GM12878 (cell line): ENCODE data around the gene CHRNA5. TPM values are rescaled to one million over a fixed set of nuclear protein-coding genes. Genes with fewer than 3 reads are reported as not detected.

Experiments
- ATAC-seq: fragments of 200-7000 bp; cut with Tn5 transposase; 3 replicates; pipeline ENCODE4 v1.9.1; 2020; ENCODE audit warnings: mild to moderate bottlenecking, moderate library complexity
- BruUV-seq: library from RNA; stranded (reverse); fragments of 400-500 nt; replicated peaks from 2 replicates; lab custom pipeline; 2021; lab: Mats Ljungman, UMichigan
- CTCF ChIA-PET: fragments of 300-600 bp; sonication (Branson Sonifier 250); formaldehyde crosslinking; extraction: SDS; loops from one replicate; lab custom pipeline; 2021; ENCODE audit warnings: inconsistent platforms; lab: Yijun Ruan, JAX
- POLR2A ChIA-PET: fragments of 350-600 bp; formaldehyde crosslinking; extraction: SDS; loops from one replicate; lab custom pipeline; 2021; ENCODE audit warnings: inconsistent platforms; lab: Charles Lee
- RAD21 ChIA-PET: fragments of 300-600 bp; sonication (Branson Sonifier 250); formaldehyde crosslinking; loops from one replicate; lab custom pipeline; 2023; ENCODE audit warnings: antibody characterized with exemption; ENCODE audit not compliant: unreplicated experiment; lab: Charles Lee
- SMC1A ChIA-PET: fragments of 300-600 bp; sonication (Branson Sonifier 250); formaldehyde crosslinking; loops from one replicate; lab custom pipeline; 2023; ENCODE audit not compliant: unreplicated experiment, uncharacterized antibody; lab: Charles Lee
- DNase-seq: peaks from one replicate; pipeline ENCODE4 v3.0.0-alpha.2; 2011; ENCODE audit warnings: low read depth, low spot score
- FAIRE-seq: peaks from 3 replicates; lab custom pipeline; 2011; peaks lifted over from hg19 to GRCh38; lab: Jason Lieb, UNC
- H2AFZ ChIP-seq: 2 replicates; pipeline ENCODE4 v1.6.0; 2011; ENCODE audit warnings: low read depth, low read length, control low read depth; ENCODE audit not compliant: control insufficient read depth
- H3K27ac ChIP-seq: 2 replicates; pipeline ENCODE4 v1.5.1; 2011; ENCODE audit warnings: control low read depth; ENCODE audit not compliant: control insufficient read depth, insufficient read depth
- H3K27me3 ChIP-seq, 2 experiments: replicated peaks in 1 of 2; 2 replicates each; pipeline versions ENCODE4 v1.6.0 to v1.6.1; 2011; ENCODE audit warnings: low read length in 1 of 2; ENCODE audit not compliant: control insufficient read depth in 2 of 2, insufficient read depth in 2 of 2
- H3K36me3 ChIP-seq, 2 experiments: 2 replicates each; pipeline ENCODE4 v1.5.1; 2011; ENCODE audit warnings: low read length in 1 of 2; ENCODE audit not compliant: control insufficient read depth in 2 of 2, insufficient read depth in 2 of 2
- H3K4me1 ChIP-seq: 2 replicates; pipeline ENCODE4 v1.6.1; 2011; ENCODE audit warnings: mild to moderate bottlenecking, low read length, moderate library complexity, mixed read lengths; ENCODE audit not compliant: control insufficient read depth, insufficient read depth
- H3K4me2 ChIP-seq: 2 replicates; pipeline ENCODE4 v1.6.0; 2011; ENCODE audit warnings: control low read depth; ENCODE audit not compliant: control insufficient read depth, insufficient read depth
- H3K4me3 ChIP-seq: fragments of 200-600 bp; sonication (generic); 2 replicates; pipeline ENCODE4 v1.5.1; 2016
- H3K79me2 ChIP-seq: 2 replicates; pipeline ENCODE4 v1.6.0; 2011; ENCODE audit warnings: low read length; ENCODE audit not compliant: control insufficient read depth, insufficient read depth
- H3K9ac ChIP-seq: 2 replicates; pipeline ENCODE4 v1.8.0; 2011; ENCODE audit warnings: low read length, control low read depth, mixed read lengths; ENCODE audit not compliant: control insufficient read depth, insufficient read depth
- H3K9me3 ChIP-seq: replicated peaks from 3 replicates; pipeline ENCODE4 v1.5.1; 2011; ENCODE audit warnings: mild to moderate bottlenecking, low read length; ENCODE audit not compliant: control insufficient read depth, insufficient read depth
- H4K20me1 ChIP-seq: 2 replicates; pipeline ENCODE4 v1.6.0; 2011; ENCODE audit not compliant: control insufficient read depth, insufficient read depth
- CHD4 ChIP-seq: fragments of 200-600 bp; sonication (generic); IDR thresholded peaks from 2 replicates; pipeline ENCODE4 v1.6.1; 2016; ENCODE audit warnings: mild to moderate bottlenecking
- ELK1 ChIP-seq: IDR thresholded peaks from 2 replicates; pipeline ENCODE4 v1.6.1; 2012; ENCODE audit warnings: low read depth, low read length, improper control_type of control experiment
- ESRRA ChIP-seq: IDR thresholded peaks from 2 replicates; pipeline ENCODE4 v1.6.1; 2012; ENCODE audit warnings: mild to moderate bottlenecking, low read length, improper control_type of control experiment
- EZH2 ChIP-seq: IDR thresholded peaks from 2 replicates; pipeline ENCODE4 v1.6.1; 2012; ENCODE audit warnings: low read depth, mild to moderate bottlenecking, control low read depth, inconsistent platforms, low read length, borderline replicate concordance; ENCODE audit not compliant: control insufficient read depth
- HCFC1 ChIP-seq: fragments of 150-350 bp; IDR thresholded peaks from 2 replicates; pipeline ENCODE4 v1.6.1; 2014; ENCODE audit warnings: low read length
- HDAC2 ChIP-seq: fragments of 200-600 bp; sonication (generic); IDR thresholded peaks from 2 replicates; pipeline ENCODE4 v1.6.1; 2017
- HDGF ChIP-seq: fragments of 450-650 bp; IDR thresholded peaks from 2 replicates; pipeline ENCODE4 v1.6.1; 2016; ENCODE audit warnings: antibody characterized with exemption
- NFYA ChIP-seq: IDR thresholded peaks from 2 replicates; pipeline ENCODE4 v1.6.1; 2011; ENCODE audit warnings: low read depth, mild to moderate bottlenecking, low read length, improper control_type of control experiment, borderline replicate concordance
- PKNOX1 ChIP-seq: fragments of 450-650 bp; IDR thresholded peaks from 2 replicates; pipeline ENCODE4 v1.6.1; 2016; ENCODE audit warnings: mild to moderate bottlenecking
- SRF ChIP-seq, 2 experiments: IDR thresholded peaks; 2 replicates each; pipeline ENCODE4 v1.6.1; 2011; ENCODE audit warnings: low read depth in 2 of 2, low read length in 2 of 2, mild to moderate bottlenecking in 1 of 2, moderate library complexity in 1 of 2
- TCF3 ChIP-seq: IDR thresholded peaks from 2 replicates; pipeline ENCODE4 v1.6.1; 2012; ENCODE audit warnings: low read depth, mild to moderate bottlenecking, low read length, borderline replicate concordance; ENCODE audit not compliant: insufficient read depth
- ZNF622 ChIP-seq: fragments of 450-650 bp; IDR thresholded peaks from 2 replicates; pipeline ENCODE4 v1.6.1; 2017; ENCODE audit warnings: mild to moderate bottlenecking, inconsistent platforms
- WGBS: methylation state at CpG from one replicate; pipeline ENCODE4 v1.1.6; 2016; ENCODE audit warnings: low lambda C conversion rate; ENCODE audit not compliant: insufficient replicate concordance, insufficient coverage; ENCODE audit errors: missing lambda C conversion rate; 5-methylcytosine and 5-hydroxymethylcytosine counted together
- in situ Hi-C: fragments of 300-500 bp; cut with MboI; formaldehyde crosslinking; loops from 9 replicates; pipeline ENCODE4 v1.14.3; 2018; ENCODE audit warnings: mixed read lengths
- intact Hi-C: fragments of 100-400 bp; cut with micrococcal nuclease; formaldehyde crosslinking; loops from one replicate; pipeline ENCODE4 v1.14.2; 2022; ENCODE audit not compliant: unreplicated experiment
- polyA plus RNA-seq, 11 experiments: library from polyadenylated mRNA; depleted of rRNA in 4 of 11; unstranded in 6 of 11; stranded (reverse) in 5 of 11; fragments of >200 nt; fragmentation: Nextera tagmentation in 4 of 11; fragmentation: Illumina TruSeq in 1 of 11; extraction: Ambion mirVana in 4 of 11; extraction: Trizol in 1 of 11; gene quantifications; 1 replicate in 1 of 11; 2 replicates in 10 of 11; pipeline versions ENCODE4 v1.2.1 to v1.2.3, GENCODE V29; 2011 to 2016; ENCODE audit warnings: inconsistent platforms in 2 of 11, missing spikeins in 2 of 11, low read depth in 1 of 11
- total RNA-seq, 4 experiments: library from RNA; depleted of rRNA in 3 of 4; stranded (reverse); fragments of >200 nt in 3 of 4; fragmentation: Illumina TruSeq in 1 of 4; extraction: Trizol in 1 of 4; gene quantifications; 2 replicates each; pipeline versions ENCODE4 v1.2.1 to v1.2.3, GENCODE V29; 2013 to 2021

CHRNA5 gene
- total and polyA plus RNA-seq, 10 of the 15 experiments (the other 5 are each of a cell fraction or from before 2014, with no cell fraction given): 0.74 to 21.4 (median 12.7) TPM

DNA sequence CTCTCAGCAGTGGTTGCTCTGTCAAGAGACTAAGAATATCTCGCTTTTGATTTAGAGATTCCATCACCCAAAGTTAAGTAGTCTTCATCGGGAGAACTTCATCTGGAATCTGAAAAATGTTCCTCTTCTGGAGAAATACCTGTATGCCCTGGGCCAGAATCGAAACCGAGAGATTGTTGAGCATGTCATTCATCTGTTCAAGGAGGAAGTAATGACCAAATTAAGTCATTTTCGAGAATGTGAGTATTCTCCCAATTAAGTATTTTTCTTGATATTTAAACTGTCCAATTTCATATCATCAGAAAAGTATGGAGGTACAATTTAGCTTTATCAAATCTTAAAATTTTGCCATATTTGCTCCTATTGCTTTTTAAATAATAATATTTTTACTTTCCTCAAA lies 38.0 kb upstream of the CHRNA5 start:
- no peak overlapping the region for H3K4me2 ChIP-seq
- no TSS peak for BruUV-seq
- H3K79me2 ChIP-seq: no peaks in the 10 kb centered on the region
- no peak overlapping the region for H3K27ac ChIP-seq
- ChIA-PET POLR2A (no interaction called here), RAD21 (no interaction called here), CTCF (no interaction called here), SMC1A (no interaction called here)
- H3K27me3 ChIP-seq: no peaks in the 10 kb centered on the region
- peak; percentile 18 for FAIRE-seq
- no peak for DNase-seq
- TF ChIP-seq HDAC2 (no peak), NFYA (no peak), ESRRA (no peak), EZH2 (no peak), HCFC1 (no peak), PKNOX1 (peak; percentile 79), TCF3 (no peak), SRF (IDR thresholded peaks at IDR 0.05; ENCODE audit: low read depth in 2 of 2, low read length in 2 of 2) (peak; percentile 71 to 86), CHD4 (no peak), ZNF622 (no peak), ELK1 (peak; percentile 75), HDGF (no peak)
- ATAC-seq: no peak
- no peak overlapping the region for H3K9ac ChIP-seq
- no peaks in the 10 kb centered on the region for H3K4me1 ChIP-seq
- no peaks in the 10 kb centered on the region for H3K36me3 ChIP-seq
- 48% methylated on average over 5 of the region's 5 CpGs for WGBS
- H3K4me3 ChIP-seq: no peak overlapping the region
- H2AFZ ChIP-seq: no peak overlapping the region
- in situ Hi-C loops: no loop called here
- intact Hi-C loops: no loop called here
- no peaks in the 10 kb centered on the region for H4K20me1 ChIP-seq
- no peaks in the 10 kb centered on the region; the same call in 2 of the 3 replicates for H3K9me3 ChIP-seq
